HG02623 (cell line): ENCODE data around the gene SLC35F6.
"Not testable (repeated sequence)": the region's sequence is repeated elsewhere in the genome, so short reads cannot be mapped to it uniquely, and the experiment has no call there.

Source experiments
- ATAC-seq: cut with Tn5 transposase; IDR thresholded peaks from one replicate; pipeline ENCODE4 v1.9.1; 2021; ENCODE audit warnings: moderate library complexity; ENCODE audit not compliant: unreplicated experiment

SLC35F6 gene

DNA sequence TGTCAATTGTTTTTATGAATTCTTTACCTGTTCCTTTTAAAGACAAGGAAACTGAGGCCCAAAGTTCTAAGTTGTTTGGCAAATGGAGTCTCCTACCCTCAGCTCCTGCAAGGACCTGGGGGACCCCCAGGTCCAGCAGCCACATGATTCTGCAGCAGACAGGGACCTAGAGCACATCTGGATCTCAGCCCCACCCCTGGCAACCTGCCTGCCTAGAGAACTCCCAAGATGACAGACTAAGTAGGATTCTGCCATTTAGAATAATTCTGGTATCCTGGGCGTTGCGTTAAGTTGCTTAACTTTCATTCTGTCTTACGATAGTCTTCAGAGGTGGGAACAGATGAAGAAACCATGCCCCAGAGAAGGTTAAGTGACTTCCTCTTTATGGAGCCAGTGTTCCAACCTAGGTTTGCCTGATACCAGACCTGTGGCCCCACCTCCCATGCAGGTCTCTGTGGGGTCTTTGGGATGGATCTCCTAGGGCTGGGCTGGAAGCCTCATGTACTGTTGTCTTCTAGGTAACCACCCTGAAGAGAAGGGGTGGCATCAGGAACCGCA is 16.2 kb downstream of the SLC35F6 start:
- no peak for ATAC-seq

DNA sequence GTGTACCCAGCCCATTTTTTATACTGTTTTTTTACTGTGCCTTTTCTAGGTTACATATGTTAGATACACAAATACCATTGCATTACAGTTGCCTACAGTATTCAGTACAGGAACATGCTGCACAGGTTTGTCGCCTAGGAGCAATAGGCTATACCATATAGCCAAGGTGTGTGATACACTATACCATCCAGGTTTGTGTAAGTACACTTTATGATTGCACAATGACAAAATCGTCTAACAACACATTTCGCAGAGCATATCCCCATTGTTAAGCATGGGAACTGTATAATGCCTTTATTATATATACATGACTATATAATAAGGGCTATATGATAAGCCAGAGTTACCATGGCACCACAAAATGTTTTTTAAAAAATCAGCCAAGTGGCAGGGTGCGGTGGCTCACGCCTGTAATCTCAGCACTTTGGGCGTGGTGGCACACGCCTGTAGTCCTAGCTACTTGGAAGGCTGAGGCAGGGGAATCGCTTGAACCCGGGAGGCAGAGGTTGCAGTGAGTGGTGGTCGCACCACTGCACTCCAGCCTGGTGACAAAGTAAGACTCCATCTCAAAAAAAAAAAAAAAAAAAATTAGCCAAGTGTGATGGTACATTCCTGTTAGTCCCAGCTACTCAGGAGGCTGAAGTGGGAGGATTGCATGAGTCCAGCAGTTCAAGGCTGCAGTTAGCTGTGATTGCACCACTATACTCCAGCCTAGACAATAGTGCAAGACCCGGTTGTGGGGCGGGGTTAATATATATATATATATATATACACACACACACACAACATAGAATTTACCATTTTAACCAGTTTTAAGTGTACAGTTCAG is 19.0 kb downstream of the SLC35F6 start:
- no peak for ATAC-seq

DNA sequence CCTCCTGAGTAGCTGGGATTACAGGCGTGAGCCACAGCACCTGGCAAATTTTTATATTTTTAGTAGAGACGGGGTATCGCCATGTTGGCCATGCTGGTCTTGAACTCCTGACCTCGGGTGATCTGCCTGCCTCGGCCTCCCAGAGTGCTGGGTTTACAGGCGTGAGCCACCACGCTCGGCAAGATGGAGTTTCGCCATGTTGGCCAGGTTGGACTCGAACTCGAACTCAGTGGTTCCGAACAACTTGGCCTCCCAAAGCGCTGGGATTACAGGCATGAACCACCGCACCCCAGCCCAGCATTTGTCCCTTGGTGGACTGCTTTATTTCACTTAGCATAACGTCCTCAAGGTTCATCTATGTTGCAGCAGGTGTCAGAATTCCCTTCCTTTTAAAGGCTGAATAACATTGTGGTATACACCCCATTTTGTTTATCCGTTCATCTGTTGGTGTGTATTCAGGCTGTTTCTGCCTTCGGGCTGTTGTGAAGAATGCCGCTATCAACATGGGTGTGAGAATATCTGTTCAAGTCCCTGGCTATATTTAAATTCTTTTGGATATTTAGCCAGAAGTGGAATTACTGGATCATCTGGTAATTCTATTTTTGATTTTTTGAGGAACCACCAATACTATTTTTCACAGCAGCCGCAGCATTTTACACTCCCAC is 20.6 kb downstream of the SLC35F6 start:
- ATAC-seq = no peak

GRCh38 chr2:26785431-26786206 is 21.5 kb downstream of the SLC35F6 start, which contains the start of gene CENPA:
Gene CENPA (plus strand): TSS chr2:26786056. CDS start chr2:26786197, 141 bp downstream.
- peak; percentile 98 for ATAC-seq

- ATAC-seq = peak; percentile 16
Observed at GRCh38 chr2:26786207-26787028, 22.3 kb downstream of the SLC35F6 start.

- no peak for ATAC-seq
Observed at GRCh38 chr2:26792720-26793119, 28.6 kb downstream of the SLC35F6 start.

GRCh38 chr2:26793518-26793917 is 29.4 kb downstream of the SLC35F6 start:
- no peak for ATAC-seq

DNA sequence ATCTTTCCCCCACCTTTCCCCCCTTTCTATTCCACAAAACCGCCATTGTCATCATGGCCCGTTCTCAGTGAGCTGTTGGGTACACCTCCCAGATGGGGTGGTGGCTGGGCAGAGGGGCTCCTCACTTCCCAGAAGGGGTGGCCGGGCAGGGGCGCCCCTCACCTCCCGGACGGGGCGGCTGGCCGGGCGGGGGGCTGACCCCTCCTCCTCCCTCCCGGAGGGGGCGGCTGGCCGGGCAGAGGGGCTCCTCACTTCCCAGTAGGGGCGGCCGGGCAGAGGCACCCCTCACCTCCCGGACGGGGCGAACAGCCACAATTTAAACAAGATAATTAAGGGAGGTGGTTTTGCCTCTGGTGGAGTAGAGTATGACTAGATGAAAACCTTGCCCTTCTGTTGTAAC is 31.1 kb downstream of the SLC35F6 start:
- ATAC-seq = not testable (repeated sequence)

DNA sequence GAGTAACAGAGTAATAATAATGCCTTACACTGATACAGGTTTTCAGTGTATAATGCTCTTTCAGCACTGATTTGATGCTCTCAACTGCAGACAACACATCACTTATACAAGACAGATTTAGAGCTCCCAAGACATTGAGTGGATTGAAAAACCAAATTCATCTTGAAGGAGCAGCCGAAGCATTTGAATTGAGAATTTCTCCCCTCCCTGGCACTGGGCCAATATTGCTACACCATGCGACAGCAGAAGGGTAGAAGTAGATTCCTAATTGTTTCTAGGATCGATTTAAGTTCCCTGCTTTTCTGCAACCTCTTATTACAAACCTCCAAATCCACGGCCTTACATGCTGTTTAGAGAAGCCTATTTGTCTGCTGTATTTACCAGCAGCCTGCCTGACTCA is 37.2 kb downstream of the SLC35F6 start:
- no peak for ATAC-seq

GRCh38 chr2:26801796-26802195 is 37.7 kb downstream of the SLC35F6 start:
- no peak for ATAC-seq

GRCh38 chr2:26805241-26805676 is 41.2 kb downstream of the SLC35F6 start:
- ATAC-seq = no peak

DNA sequence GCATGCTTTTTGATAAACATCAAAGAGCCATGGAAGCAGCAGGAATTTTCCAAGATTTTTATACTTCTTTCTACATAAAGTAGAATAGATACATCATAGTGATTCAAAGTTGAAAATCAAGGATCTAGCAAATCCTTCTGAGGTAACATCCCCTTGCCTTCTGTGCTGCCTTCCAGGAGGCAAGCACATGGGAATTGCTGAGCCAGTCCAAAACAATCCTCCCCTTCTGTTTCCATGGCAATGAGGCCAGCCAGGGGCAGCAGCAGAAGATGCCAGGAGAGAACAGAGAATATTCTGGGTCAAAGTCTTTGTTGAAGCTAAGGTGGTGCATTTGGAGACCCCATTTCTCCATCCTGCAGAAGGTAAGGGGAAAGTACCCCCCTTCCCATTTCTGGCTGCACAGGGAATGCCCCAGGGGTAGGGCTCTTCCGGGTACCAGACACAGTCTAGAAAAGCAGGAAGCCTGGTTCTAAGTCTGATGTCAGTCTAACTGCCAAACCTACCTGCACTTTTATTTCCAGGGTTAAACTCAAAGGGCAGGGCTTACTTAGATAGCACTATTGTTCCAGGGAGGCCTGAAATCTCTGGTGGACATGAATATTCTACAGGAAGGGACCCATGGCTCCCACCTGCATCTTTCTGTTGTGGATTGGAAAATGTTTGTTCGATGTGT is 43.8 kb downstream of the SLC35F6 start:
- ATAC-seq = no peak

DNA sequence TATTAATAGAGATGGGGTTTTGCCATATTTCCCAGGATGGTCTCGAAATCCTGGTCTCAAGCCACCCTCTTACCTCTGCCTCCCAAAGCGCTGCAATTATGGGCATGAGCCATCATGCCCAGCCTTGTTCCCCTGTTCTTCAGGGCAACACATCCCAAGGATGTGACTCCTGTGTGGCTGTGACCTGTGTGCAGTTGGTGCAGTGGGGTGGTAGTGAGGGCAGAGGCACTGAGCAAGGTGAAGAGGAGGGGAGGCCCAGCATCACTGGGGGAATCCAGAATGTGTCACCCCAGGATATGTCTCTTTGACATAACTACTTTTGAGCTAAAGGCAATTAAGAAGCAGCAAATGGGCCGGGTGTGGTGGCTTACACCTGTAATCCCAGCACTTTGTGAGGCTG is 45.1 kb downstream of the SLC35F6 start:
- ATAC-seq = no peak

- no peak for ATAC-seq
Observed at GRCh38 chr2:26809876-26810577, 45.9 kb downstream of the SLC35F6 start.

- ATAC-seq = no peak
Observed at GRCh38 chr2:26811261-26811660, 47.2 kb downstream of the SLC35F6 start.

DNA sequence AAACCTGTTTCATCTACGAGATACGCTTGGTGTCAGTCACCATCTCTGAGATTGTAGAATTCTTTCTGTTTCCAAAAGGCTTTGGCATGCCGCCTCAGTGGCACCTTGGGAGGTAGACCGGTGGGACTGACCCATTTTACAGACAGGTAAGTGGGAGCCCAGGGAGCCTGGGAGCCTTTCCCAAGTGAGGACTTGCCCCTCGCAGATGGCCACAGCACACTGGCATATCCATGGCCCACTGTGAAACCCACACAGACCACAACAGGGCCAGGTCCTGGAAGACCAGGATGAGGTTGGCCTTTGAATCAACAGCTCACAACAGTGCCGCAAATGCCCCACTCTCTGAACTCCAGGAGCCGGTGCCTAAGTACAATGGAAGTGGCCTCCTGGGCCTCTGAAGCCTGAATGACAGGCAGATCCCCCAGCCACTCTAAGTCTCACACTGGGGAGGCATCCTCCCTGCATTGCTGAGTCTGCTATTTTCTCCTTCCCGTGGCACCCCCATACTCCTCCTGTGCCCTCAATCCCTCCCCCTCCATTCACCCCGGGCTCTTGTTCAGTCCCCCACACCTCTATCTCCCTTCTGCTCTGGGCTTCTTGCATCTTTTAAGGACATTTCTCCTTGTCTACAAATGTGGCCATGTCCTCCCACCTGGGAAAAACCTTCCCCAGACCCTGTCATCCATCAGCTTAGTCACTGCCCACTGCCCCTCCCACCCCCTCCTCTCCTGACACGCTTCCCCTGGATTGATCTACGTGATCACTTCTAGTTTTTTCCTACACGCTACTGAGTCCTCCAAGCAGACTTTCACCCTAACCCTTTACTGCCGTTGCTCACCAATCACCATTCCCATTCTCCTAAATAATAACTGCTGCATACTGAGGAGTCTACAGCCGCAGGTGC is 48.0 kb downstream of the SLC35F6 start:
- no peak for ATAC-seq

- no peak for ATAC-seq
Observed at GRCh38 chr2:26812731-26813130, 48.6 kb downstream of the SLC35F6 start.
